Epithelial cell of proximal tubule (primary cell): ENCODE measurements around the gene ANKRD9. TPM values are rescaled to one million over a fixed set of nuclear protein-coding genes. Genes with fewer than 3 reads are reported as not detected.

ENCODE experiments used
- DNase-seq: peaks from one replicate; pipeline ENCODE4 v3.0.0-alpha.2; 2011; ENCODE audit warnings: low read depth
- H3K4me3 ChIP-seq: 2 replicates; pipeline ENCODE4 v1.5.1; 2011; ENCODE audit warnings: low read depth, mild to moderate bottlenecking, low read length
- total RNA-seq: library from RNA; depleted of rRNA; stranded (reverse); fragments of >200 nt; gene quantifications from 2 replicates; pipeline ENCODE4 v1.2.3, GENCODE V29; 2015
- TF ChIP-seq, protein P1 (sequence below): conservative IDR thresholded peaks from 2 replicates; pipeline ENCODE4 v1.5.1; 2012; ENCODE audit warnings: low read depth, mild to moderate bottlenecking, low read length

ANKRD9 gene
- total RNA-seq, 1 donor from 2014 or later = 137 TPM

DNA sequence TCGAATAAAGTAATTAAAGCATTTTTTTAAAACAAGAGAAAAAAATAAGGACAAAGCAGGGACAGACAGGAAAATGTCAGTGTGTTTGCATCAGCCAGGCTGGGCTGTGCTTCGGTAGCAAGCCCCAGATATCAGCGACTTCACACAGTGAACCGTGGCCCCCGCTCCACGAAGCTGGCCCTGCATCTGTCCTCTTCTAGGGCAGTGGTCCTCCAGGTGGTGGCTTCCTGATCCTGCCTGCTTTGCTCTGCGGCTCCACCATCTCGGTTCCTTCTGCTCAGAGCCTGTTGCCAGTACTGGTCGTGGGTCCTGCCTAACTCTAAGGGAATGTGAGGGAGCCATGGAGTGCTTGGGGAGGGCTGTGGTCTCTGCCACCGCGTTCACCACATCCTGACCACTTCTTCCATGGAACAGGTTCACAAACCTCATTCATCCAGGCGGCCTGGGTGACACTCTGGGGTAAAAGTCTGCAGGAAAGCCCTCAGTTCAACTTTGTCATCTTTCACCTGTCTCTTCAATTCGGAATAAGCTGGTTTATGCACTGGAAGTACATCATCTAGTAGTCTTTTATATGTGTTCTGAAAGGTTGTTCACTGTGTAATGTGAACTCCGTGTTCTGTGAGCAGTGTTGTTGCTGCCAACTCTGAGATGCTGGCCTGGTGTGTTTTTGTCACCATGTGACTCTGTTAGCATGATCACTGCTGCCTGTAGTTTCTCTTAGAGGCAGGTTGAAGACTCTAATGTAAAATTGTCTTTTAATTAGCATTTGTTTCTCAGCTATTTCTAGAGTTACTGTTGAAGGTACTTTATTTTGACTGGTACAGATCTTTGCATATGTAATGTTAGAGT, 47.9 kb downstream of the ANKRD9 start:
- DNase-seq = no peak
- no peak overlapping the region for H3K4me3 ChIP-seq
- TF ChIP-seq, protein P1, sequence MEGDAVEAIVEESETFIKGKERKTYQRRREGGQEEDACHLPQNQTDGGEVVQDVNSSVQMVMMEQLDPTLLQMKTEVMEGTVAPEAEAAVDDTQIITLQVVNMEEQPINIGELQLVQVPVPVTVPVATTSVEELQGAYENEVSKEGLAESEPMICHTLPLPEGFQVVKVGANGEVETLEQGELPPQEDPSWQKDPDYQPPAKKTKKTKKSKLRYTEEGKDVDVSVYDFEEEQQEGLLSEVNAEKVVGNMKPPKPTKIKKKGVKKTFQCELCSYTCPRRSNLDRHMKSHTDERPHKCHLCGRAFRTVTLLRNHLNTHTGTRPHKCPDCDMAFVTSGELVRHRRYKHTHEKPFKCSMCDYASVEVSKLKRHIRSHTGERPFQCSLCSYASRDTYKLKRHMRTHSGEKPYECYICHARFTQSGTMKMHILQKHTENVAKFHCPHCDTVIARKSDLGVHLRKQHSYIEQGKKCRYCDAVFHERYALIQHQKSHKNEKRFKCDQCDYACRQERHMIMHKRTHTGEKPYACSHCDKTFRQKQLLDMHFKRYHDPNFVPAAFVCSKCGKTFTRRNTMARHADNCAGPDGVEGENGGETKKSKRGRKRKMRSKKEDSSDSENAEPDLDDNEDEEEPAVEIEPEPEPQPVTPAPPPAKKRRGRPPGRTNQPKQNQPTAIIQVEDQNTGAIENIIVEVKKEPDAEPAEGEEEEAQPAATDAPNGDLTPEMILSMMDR = no peak

GRCh38 chr14:102457509-102457908, 52.1 kb downstream of the ANKRD9 start:
- no peak for DNase-seq
- H3K4me3 ChIP-seq = no peak overlapping the region
- TF ChIP-seq, protein P1 = no peak

DNA sequence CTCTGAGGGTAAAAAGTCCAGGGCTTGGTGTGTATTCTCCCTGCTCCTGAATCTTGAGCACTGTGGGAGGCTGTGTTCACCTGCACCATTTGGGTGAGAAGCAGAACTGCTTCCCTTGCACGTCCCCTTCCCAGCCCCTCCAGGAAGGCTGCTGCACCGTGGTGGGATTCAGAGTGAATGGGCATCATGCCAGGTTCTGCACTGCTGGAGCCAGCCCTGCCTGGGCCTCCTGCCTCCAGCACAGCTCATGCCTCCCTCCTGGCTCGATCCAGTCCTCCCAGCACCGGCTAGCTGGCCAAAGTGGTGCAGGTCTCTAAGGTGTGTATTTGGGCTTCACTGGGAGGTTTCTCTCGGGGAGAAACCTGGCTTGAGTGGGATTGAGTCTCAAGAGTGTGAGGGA, 54.9 kb downstream of the ANKRD9 start:
- TF ChIP-seq, protein P1 = no peak
- no peak for DNase-seq
- H3K4me3 ChIP-seq = no peak overlapping the region

- TF ChIP-seq, protein P1 = no peak
- no peak overlapping the region for H3K4me3 ChIP-seq
- no peak for DNase-seq
Measured at GRCh38 chr14:102452302-102452701, 57.3 kb downstream of the ANKRD9 start.

Other genes with a start within 250 kb of the ANKRD9 start
- gene MOK, start 204.6 kb downstream of the ANKRD9 start, total RNA-seq = 2.3 and 7.5 TPM in 2 replicates
- 8.2 and 16.9 TPM in 2 replicates for gene ZNF839, start 190.0 kb downstream of the ANKRD9 start, total RNA-seq
- gene CINP, start 146.9 kb downstream of the ANKRD9 start, total RNA-seq = 43.5 and 44.5 TPM in 2 replicates
- 5.1 and 16.4 TPM in 2 replicates for gene TECPR2, start 146.8 kb downstream of the ANKRD9 start, total RNA-seq
- gene RCOR1, start 82.9 kb upstream of the ANKRD9 start, total RNA-seq = 8.1 and 9.2 TPM in 2 replicates